GM20000 (cell line): ENCODE data around the gene PECR.

Source experiments
- DNase-seq: peaks from one replicate; pipeline ENCODE4 v3.0.0; 2012; ENCODE audit warnings: low spot score
- CTCF ChIP-seq: IDR thresholded peaks from 2 replicates; pipeline ENCODE4 v1.5.1; 2012; ENCODE audit warnings: mild to moderate bottlenecking, control low read depth; ENCODE audit errors: extremely low read depth, missing control alignments

Gene PECR

GRCh38 chr2:216069028-216069427 lies 12.6 kb downstream of the PECR start:
- no peak for TF ChIP-seq CTCF
- DNase-seq: no peak

- TF ChIP-seq CTCF: no peak
- no peak for DNase-seq
Observed at GRCh38 chr2:216066230-216066629, 15.4 kb downstream of the PECR start.

- no peak for TF ChIP-seq CTCF
- DNase-seq: no peak
Observed at GRCh38 chr2:216064665-216065064, 16.9 kb downstream of the PECR start.

GRCh38 chr2:216064014-216064630 lies 17.5 kb downstream of the PECR start:
- no peak for TF ChIP-seq CTCF
- DNase-seq: no peak

GRCh38 chr2:216059233-216059834 lies 22.3 kb downstream of the PECR start:
- DNase-seq: no peak
- TF ChIP-seq CTCF: no peak

GRCh38 chr2:216057688-216058193 lies 23.9 kb downstream of the PECR start:
- TF ChIP-seq CTCF: no peak
- peak; percentile 71 for DNase-seq

- TF ChIP-seq CTCF: no peak
- DNase-seq: peak; percentile 38
Observed at GRCh38 chr2:216056739-216057138, 24.9 kb downstream of the PECR start.
